A673 (cell line): ENCODE data around the gene ADGB. TPM values are rescaled to one million over a fixed set of nuclear protein-coding genes. Genes with fewer than 3 reads are reported as not detected.

Experiments
- BruUV-seq: library from RNA; stranded (reverse); fragments of 400-500 nt; replicated peaks from 2 replicates; lab custom pipeline; 2021; lab: Mats Ljungman, UMichigan
- CTCF ChIA-PET: fragments of 300-600 bp; sonication (Branson Sonifier 250); formaldehyde crosslinking; loops from one replicate; lab custom pipeline; 2022; ENCODE audit warnings: antibody characterized with exemption; lab: Charles Lee
- POLR2A ChIA-PET: fragments of 300-600 bp; sonication (Branson Sonifier 250); formaldehyde crosslinking; loops from one replicate; lab custom pipeline; 2022; ENCODE audit warnings: antibody characterized with exemption; ENCODE audit not compliant: low non-redundant PET; lab: Charles Lee
- DNase-seq: peaks from one replicate; pipeline ENCODE4 v3.0.0-alpha.2; 2015; ENCODE audit warnings: low spot score
- H3K27ac ChIP-seq: fragments of 200-600 bp; sonication (generic); 2 replicates; pipeline ENCODE4 v1.5.1; 2016; ENCODE audit warnings: mixed run types, low read depth, mild to moderate bottlenecking, mixed read lengths, antibody characterized with exemption, low read length; ENCODE audit not compliant: poor library complexity, severe bottlenecking
- H3K27me3 ChIP-seq: fragments of 200-600 bp; sonication (generic); replicated peaks from 2 replicates; pipeline ENCODE4 v1.6.1; 2017; ENCODE audit warnings: mixed run types, low read depth, mild to moderate bottlenecking, mixed read lengths, antibody characterized with exemption, low read length; ENCODE audit not compliant: insufficient read depth, poor library complexity
- H3K36me3 ChIP-seq: fragments of 200-600 bp; sonication (generic); 2 replicates; pipeline ENCODE4 v1.6.1; 2016; ENCODE audit warnings: mixed run types, mild to moderate bottlenecking, mixed read lengths, antibody characterized with exemption, low read length; ENCODE audit not compliant: insufficient read depth, poor library complexity, severe bottlenecking
- H3K4me1 ChIP-seq: fragments of 200-600 bp; sonication (generic); 2 replicates; pipeline ENCODE4 v1.6.1; 2017; ENCODE audit warnings: mixed run types, mild to moderate bottlenecking, mixed read lengths, antibody characterized with exemption, low read length; ENCODE audit not compliant: insufficient read depth, poor library complexity, severe bottlenecking
- H3K4me3 ChIP-seq: fragments of 200-600 bp; sonication (generic); 2 replicates; pipeline ENCODE4 v1.5.1; 2016; ENCODE audit warnings: low read depth, mixed run types, mild to moderate bottlenecking, mixed read lengths, low read length; ENCODE audit not compliant: poor library complexity, severe bottlenecking
- H3K9me3 ChIP-seq: fragments of 200-600 bp; sonication (generic); 2 replicates; pipeline ENCODE4 v1.6.1; 2016; ENCODE audit warnings: mixed run types, low read depth, mild to moderate bottlenecking, mixed read lengths, antibody characterized with exemption, low read length; ENCODE audit not compliant: poor library complexity, severe bottlenecking
- EZH2 ChIP-seq: fragments of 200-600 bp; sonication (generic); IDR thresholded peaks from 2 replicates; pipeline ENCODE4 v1.6.1; 2017; ENCODE audit warnings: borderline replicate concordance, low read depth, mild to moderate bottlenecking, mixed read lengths, antibody characterized with exemption, low read length; ENCODE audit not compliant: poor library complexity, severe bottlenecking
- intact Hi-C: fragments of 100-400 bp; cut with micrococcal nuclease; formaldehyde crosslinking; loops from one replicate; pipeline ENCODE4 v1.10.0; 2022; ENCODE audit not compliant: unreplicated experiment
- total RNA-seq: library from RNA; stranded (reverse); gene quantifications from 2 replicates; pipeline ENCODE4 v1.2.3, GENCODE V29; 2021
- TF ChIP-seq, protein P1 (sequence below): fragments of 300-800, 200-600 bp; sonication (generic); conservative IDR thresholded peaks from 2 replicates; pipeline ENCODE4 v1.5.1; 2017; ENCODE audit warnings: low read depth, mild to moderate bottlenecking, antibody characterized with exemption, low read length, moderate library complexity, mixed read lengths

The ADGB gene
- total RNA-seq, 1 experiment from 2014 or later: not detected

DNA sequence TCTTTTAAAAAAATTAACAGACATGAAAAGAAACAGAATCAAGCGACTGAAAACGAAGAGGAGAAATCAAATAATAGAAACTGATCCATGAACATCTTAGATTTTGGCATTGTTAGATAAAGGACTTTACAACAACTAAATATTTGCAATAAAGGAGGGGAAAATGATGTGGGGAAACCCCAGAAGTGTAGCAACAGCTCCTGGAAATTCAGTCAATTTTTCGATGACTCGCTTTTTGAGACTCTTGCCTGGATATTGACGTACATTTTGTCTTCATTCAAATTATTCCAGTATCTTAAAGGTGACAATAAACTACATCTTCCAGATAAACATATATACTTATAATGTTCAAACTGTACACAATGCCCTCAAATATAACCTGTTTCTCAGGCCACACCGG, 44.1 kb downstream of the ADGB start:
- DNase-seq: no peak
- Histone ChIP-seq H3K4me3 (no peak overlapping the region), H3K27ac (no peak overlapping the region), H3K27me3 (no peaks in the 10 kb centered on the region), H3K4me1 (no peaks in the 10 kb centered on the region), H3K36me3 (no peaks in the 10 kb centered on the region), H3K9me3 (no peaks in the 10 kb centered on the region)
- no TSS peak for BruUV-seq
- intact Hi-C loops: no loop called here
- POLR2A ChIA-PET: no interaction called here
- CTCF ChIA-PET: no interaction called here
- no peak for TF ChIP-seq EZH2
- TF ChIP-seq, protein P1, sequence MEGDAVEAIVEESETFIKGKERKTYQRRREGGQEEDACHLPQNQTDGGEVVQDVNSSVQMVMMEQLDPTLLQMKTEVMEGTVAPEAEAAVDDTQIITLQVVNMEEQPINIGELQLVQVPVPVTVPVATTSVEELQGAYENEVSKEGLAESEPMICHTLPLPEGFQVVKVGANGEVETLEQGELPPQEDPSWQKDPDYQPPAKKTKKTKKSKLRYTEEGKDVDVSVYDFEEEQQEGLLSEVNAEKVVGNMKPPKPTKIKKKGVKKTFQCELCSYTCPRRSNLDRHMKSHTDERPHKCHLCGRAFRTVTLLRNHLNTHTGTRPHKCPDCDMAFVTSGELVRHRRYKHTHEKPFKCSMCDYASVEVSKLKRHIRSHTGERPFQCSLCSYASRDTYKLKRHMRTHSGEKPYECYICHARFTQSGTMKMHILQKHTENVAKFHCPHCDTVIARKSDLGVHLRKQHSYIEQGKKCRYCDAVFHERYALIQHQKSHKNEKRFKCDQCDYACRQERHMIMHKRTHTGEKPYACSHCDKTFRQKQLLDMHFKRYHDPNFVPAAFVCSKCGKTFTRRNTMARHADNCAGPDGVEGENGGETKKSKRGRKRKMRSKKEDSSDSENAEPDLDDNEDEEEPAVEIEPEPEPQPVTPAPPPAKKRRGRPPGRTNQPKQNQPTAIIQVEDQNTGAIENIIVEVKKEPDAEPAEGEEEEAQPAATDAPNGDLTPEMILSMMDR: no peak

DNA sequence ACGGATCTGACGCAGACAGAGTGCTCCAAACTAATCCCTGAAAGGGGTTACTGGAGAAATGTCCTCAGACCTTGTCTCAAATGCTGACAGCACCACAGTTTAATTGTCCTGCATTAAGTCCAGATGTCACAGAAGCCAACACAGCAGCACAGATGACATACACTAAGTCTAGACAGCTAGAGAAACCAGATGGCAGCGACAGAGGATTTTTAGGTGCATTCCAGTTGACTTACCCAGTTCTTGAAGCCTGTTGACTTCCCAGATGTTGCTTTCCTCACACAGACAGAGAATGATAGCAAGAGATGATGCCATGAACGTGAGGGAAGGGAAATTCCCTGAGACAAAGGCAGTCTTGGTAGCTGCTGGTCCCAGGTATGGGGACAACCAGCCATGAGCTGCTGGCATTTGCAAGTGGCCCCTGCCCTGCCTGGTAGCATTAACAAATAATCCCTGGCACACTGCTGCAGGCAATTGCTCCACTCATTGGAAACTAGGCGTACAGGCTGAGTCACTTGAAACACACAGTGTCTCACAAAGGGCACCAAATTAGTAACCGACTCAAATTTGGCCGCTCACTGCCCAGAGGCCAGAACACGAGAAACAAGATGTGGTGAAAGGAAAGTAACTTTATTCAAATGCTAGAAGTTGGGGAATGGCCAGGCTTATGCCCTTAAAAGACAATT, 52.2 kb downstream of the ADGB start:
- Histone ChIP-seq H3K9me3 (no peaks in the 10 kb centered on the region), H3K4me1 (no peaks in the 10 kb centered on the region), H3K36me3 (no peaks in the 10 kb centered on the region), H3K27me3 (no peaks in the 10 kb centered on the region), H3K4me3 (no peak overlapping the region), H3K27ac (no peak overlapping the region)
- CTCF ChIA-PET: no interaction called here
- DNase-seq: no peak
- POLR2A ChIA-PET: no interaction called here
- intact Hi-C loops: no loop called here
- BruUV-seq: no TSS peak
- no peak for TF ChIP-seq EZH2
- TF ChIP-seq, protein P1: no peak

DNA sequence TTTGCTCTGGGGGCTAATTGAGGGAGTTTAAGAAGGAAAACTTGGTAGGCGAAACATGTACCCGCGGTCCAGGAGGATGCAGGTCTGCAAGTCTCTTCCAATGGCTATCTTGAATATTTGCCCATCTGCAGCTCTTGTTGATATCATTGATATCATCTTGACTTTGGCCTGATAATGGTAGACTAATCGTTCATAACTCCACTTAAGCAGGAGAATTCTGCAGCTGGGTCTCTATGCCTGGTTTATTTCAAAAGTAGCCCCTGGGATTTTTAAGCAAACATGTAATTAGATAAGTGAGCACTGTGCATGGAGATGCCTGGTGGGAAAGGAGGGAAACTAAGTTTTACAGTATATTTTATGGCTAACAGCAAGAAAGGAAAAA, 52.7 kb downstream of the ADGB start:
- H3K27me3 ChIP-seq: no peaks in the 10 kb centered on the region
- ChIA-PET POLR2A (no interaction called here), CTCF (no interaction called here)
- no peak overlapping the region for H3K27ac ChIP-seq
- no TSS peak for BruUV-seq
- no peak overlapping the region for H3K4me3 ChIP-seq
- DNase-seq: no peak
- no peaks in the 10 kb centered on the region for H3K4me1 ChIP-seq
- H3K9me3 ChIP-seq: no peaks in the 10 kb centered on the region
- TF ChIP-seq, protein P1: no peak
- no peak for TF ChIP-seq EZH2
- intact Hi-C loops: no loop called here
- no peaks in the 10 kb centered on the region for H3K36me3 ChIP-seq
